Fibroblast of skin of right quadriceps (primary cell): ENCODE measurements around the gene ADD1.
"Not testable (repeated sequence)": the region's sequence is repeated elsewhere in the genome, so short reads cannot be mapped to it uniquely, and the experiment has no call there.

Source experiments
- DNase-seq: peaks from one replicate; pipeline ENCODE4 v3.0.0-alpha.2; 2013

Gene ADD1

DNA sequence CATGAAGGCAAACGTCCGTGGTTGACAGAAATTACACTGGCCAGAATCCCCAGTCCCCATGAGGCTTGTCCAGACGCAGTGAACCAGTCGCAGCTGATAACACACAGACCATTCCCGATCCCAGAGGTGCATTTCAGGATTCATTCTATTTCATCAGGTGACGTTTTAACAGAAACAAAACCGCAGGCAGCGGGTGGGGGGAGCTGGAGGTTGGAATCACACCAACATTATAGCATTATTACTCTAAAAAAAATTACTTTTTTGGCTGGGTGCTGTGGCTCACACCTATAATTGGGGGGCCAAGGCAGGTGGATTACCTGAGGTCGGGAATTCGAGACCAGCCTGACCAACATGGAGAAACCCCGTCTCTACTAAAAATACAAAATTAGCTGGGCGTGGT lies 94.3 kb downstream of the ADD1 start:
- no peak for DNase-seq

DNA sequence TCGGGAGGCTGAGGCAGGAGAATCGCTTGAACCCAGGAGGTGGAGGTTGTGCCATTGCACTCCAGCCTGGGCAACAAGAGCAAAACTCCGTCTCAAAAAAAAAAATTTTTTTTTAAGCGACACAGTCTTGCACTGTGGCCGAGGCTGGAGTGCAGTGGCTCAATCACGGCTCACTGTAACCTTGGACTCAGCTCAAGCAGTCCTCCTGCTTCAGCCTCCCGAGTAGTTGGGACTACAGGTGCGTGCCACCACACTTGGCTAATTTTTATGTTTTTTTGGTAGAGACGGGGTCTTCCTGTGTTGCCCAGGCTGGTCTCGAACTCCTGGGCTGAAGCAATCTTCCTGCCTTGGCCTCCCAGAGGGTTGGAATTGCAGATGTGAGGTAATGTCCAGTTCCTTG lies 94.8 kb downstream of the ADD1 start:
- not testable (repeated sequence) for DNase-seq

DNA sequence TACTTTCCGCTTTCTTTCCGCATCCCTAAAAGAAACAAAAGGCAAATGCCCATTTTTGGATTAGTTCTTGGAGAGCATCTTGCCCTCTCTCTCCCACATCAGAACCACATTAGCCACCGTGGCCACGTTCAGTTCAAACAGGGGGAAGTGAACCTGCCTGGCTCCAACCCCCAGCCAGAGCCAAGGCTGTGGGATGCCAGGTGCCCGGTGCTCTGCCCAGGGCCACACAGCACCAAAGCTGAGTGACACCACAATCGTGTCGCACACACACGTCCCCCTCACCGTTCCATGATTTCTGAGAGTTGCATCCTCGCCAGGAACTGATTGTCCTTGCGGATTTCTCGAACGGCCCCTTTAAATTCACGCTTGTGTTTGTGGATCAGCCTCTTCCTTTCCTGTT lies 95.3 kb downstream of the ADD1 start:
- DNase-seq = no peak

- DNase-seq = no peak
These were observed 96.0 kb downstream of the ADD1 start for GRCh38 chr4:2939383-2940243.

DNA sequence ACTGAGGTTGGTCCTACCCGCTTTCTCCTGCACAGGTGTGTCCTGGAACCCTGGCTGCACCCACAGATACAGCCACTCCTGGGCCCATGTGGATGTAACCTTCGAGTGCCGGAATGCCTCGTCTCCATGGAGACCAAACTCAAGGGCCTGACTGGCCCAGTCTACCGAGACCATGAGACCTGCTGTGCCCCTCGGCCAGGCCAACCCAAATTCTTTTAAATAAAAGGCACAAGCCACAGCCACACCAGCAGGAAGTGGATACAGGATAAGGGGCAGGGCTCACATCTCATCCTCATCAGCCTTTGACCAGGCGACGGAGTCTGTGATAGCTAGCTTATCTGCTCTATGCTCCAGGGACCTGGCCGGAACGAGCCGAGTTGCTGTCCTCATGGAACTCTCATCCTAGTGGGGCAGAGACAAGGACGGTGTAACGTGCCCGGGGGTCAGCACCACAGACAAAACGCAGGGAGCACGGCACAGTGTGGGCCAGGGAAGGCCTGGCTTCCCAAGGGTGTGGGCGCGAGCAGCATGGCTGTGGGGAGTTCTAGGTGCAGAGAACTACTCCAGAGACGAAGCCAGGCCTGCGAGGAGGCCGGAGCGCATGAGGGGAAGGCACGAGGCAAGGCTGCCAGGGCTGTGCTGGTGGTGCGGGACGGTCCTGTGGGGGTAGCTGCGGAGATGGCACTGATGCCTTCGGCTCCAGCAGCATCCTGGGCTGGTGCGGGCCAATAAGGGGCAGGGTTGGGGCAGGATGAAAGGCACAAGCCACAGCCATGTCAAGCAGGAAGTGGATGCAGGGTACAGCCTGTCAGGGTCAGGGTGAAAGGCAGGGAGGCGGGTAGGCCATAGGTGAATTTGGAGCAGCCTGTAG lies 96.9 kb downstream of the ADD1 start:
- no peak for DNase-seq

- DNase-seq = no peak
These were observed 97.7 kb downstream of the ADD1 start for GRCh38 chr4:2941138-2942036.

GRCh38 chr4:2942037-2942531 lies 98.4 kb downstream of the ADD1 start:
- no peak for DNase-seq

- DNase-seq = no peak
These were observed 99.1 kb downstream of the ADD1 start for GRCh38 chr4:2942532-2943363.

GRCh38 chr4:2943364-2944090 lies 99.9 kb downstream of the ADD1 start:
- DNase-seq = no peak

DNA sequence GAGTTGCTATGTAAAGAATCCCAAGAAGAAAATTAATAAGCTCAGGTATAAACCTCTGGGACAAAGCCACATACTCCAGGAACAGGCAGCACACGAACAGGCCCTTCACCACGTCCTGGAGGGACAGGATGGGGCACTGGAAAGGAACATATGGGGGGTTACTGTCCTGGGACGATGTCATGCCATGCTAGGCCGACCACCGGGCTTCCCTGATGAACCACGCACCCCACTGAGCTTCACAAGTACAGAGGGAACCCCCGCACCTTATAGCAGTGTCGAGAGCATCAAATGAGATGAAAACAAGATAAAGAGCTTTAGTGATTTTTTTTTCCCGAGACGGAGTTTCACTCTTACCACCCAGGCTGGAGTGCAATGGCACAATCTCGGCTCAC lies 100.4 kb downstream of the ADD1 start:
- no peak for DNase-seq

- no peak for DNase-seq
These were observed 101.2 kb downstream of the ADD1 start for GRCh38 chr4:2944586-2945526.

DNA sequence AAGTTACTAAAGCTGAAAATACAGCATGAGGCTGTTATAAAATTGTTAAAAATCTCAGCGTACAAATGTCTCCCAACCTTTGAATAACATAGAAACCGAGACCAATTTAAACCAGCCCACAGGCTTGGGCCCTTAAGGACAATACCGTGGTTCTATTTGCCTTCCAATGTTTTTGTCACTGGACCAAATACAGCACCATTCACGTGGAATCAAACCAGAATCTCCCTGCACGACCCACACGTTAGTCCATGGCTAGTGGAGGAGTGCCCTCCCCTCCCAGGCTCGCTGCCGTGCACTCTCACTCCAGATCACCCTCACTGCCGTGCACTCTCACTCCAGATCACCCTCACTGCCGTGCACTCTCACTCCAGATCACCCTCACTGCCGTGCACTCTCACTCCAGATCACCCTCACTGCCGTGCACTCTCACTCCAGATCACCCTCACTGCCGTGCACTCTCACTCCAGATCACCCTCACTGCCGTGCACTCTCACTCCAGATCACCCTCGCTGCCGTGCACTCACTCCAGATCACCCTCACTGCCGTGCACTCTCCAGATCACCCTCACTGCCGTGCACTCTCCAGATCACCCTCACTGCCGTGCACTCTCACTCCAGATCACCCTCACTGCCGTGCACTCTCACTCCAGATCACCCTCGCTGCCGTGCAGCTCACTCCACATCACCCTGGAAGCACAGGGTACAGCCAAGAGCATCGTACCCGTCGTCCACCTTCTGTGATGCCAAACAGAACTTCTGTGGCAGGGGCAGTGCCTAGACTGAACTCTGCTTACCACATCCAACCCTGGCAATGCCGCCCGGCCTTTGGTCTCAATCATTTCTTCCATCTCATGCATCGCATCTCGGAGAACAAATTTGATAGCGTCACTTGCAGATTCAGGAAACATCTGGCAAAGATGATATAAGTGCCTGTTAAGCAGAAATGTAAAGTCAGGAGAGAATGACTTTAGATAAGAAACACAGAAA lies 102.3 kb downstream of the ADD1 start:
- not testable (repeated sequence) for DNase-seq

DNA sequence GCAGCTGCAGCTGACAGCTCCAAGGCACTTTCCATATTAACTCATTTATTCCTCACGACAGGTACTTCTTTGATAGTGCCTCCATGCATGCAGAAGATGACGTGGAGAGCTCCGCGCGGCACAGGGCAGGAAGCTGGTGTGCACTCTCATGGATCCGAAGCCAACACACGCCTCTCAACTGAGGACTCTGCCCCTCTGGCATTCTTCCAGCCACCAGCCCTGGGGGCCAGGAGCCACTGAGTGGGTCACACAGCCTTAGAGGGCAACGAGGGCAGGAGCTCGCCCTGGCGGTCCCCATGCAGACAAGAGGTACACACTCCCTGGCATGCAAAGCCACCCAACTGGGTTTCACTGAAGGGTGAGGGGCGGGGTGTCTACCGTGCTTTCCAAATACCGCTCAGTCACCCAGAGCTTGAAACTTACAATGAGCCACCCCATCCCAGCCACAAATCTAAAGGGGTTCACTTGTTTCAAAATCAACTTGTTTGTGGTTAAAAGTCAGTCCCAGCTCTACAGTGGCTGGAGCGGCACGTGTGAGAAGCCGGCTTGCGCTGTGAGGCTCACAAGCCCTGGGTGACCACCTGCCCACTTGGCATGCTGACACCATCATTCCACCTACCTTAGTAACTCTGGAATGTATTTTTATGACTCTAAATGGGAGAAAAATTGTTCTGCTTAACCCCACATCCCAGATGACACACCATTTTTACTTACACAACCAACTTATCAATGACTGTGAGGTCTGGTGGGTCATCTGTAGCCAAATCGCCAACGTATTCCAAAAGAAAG lies 103.4 kb downstream of the ADD1 start:
- no peak for DNase-seq

- DNase-seq = no peak
These were observed 104.3 kb downstream of the ADD1 start for GRCh38 chr4:2947926-2948325.

GRCh38 chr4:2948895-2949781 lies 105.5 kb downstream of the ADD1 start:
- DNase-seq = no peak

DNA sequence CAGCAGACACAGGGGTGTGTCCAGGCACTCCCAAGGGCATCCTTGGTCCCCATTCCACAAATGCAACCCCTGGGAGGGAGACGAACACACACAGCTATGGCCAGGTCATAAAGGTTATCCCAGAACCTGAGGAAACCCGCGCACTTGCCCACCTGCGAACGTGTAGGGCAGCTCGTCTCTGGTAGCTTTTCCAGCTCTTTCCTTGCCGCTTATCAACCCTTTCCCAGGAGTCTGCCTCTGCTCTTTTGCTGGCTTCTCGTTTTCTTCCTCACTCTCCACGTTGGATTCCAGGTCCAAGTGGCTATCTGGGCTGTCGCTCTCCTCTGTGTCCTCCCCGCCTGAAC lies 106.1 kb downstream of the ADD1 start:
- DNase-seq = no peak
